HG02588 (cell line): ENCODE measurements around the gene NCBP3.
A peak's percentile ranks its signal among the peaks of the same experiment; 100 is the strongest.

Experiments
- ATAC-seq: cut with Tn5 transposase; IDR thresholded peaks from one replicate; pipeline ENCODE4 v1.9.1; 2021; ENCODE audit warnings: mild to moderate bottlenecking, moderate library complexity; ENCODE audit not compliant: unreplicated experiment

NCBP3 gene

DNA sequence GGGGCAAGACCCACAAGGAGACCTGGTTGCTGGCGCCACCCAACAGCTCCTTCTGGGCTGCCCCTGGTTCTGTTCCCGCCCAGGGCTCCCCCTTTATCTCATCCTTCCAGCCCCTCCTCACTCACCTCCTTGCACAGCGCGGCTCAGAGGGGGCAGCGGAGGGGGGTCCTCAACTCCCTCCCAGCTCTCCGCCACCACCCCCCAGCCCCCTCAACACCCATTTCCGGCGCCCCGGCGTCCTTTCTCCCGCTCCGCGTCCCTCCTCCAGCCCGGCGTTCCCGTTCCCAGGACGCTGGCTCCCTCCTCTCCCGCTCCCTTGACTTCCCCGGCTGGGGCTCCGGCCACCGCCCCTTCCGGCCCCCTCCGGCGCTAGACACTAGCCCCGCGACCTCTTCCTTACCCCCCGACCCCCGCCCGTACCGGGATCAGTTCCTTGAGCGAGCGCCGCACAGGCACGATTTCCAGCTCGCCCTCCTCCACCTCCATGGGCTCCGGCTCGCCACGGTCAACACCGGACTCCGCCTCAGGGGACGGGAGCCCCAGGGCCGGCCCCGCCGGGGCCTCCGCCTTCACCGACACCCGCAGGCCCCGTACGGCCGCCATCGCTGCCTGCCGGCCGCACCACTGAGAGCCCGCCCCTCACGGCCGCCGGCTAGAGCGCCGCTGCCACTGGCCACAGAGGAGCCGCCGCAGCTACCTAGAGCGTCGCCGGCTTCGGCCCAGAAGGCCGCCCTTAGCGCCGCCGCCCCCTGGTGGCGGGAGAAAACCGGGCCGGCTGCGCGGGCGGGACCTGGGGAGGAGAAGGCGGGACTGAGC lies at the start of gene NCBP3:
NCBP3 (minus strand) TSS at position 626 of the 816 bp plus-strand sequence; CDS start at position 603, 23 bp downstream.
- ATAC-seq = peak; percentile 91

GRCh38 chr17:3895354-3895753 lies 49.3 kb upstream of the NCBP3 start:
- ATAC-seq = no peak

DNA sequence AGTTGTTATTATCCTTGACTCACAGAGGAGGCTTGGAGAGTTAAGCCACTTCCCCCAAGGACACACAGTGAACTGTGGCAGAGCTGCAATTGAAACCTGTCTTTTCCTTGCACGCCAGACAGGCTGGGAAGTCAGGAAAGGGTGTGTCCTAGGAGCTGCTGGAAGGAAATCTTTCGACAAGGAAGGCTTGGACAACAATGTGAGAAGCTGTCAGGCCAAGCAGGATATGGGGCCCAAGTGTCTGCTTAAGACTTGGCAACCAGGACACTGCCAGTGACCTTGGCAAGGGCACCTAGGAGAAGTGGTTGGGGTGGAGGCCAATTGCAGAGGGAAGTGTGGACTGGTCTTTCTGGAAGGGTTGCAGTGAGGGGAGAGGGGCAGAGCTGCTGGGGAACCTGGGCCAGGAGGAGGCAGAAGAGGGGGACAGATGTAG lies 48.9 kb upstream of the NCBP3 start:
- no peak for ATAC-seq

- no peak for ATAC-seq
Observed at GRCh38 chr17:3894188-3894587, 48.1 kb upstream of the NCBP3 start.

DNA sequence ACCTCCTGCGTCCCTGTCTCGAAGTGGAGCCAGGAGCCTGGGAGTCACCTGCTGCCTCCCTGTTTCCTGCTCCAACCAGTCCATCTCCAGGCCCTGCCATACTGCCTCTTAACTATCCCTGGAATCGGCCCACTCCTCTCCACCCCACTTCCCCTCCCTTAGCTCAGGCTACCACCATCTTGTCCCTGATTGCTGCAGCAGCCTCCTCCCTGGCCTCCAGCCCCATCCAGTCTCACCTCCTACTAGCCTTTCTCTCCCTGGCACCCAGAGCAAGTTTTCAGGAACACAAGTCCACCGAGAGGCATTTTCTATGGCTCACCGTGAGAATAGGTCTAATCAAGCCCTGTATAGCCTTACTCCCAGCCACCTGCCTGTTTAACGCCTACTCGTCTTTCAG lies 47.7 kb upstream of the NCBP3 start:
- ATAC-seq = no peak

DNA sequence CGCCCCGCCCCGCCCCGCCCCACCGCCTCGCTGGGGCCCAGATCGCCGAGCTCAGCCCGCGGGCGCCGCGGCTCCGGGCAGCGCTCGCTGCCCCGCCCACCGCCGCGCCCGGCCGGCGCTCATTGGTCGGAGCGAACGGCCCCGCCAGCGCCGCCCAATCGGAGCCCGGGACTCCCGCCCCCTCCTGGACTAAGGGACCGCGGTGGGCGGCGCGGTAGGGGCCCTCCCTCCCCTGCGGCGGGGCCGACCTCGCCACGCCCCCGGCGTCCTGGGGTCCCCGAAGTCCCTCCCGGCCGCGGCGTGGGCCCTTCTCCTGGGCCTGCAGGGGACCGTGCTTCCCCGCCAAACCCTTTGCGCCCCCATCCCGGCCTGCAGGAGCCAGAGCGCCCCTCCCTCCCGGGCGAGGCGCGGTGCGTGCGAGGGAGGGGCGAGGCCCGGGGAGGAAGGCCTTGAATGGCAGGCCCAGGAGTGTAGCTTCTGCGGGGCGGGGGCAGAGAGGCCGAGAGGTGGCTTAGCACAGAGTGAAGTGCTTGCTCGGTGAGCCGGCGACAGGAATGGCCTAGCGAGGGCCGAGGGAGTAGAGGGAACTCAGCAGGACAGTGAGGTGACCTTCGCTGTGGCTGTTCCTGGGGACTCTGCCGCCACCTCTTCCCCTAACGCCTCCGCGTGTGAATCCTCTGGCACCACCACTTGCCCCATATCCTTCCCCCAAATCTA lies 47.1 kb upstream of the NCBP3 start, which contains the start of gene CAMKK1:
CAMKK1 (minus strand) TSS at position 51 of the 717 bp plus-strand sequence. CDS start 7,366 bp downstream, outside the sequence.
- peak; percentile 80 for ATAC-seq

- ATAC-seq = peak; percentile 6
Observed at GRCh38 chr17:3892095-3892998, 46.3 kb upstream of the NCBP3 start.

DNA sequence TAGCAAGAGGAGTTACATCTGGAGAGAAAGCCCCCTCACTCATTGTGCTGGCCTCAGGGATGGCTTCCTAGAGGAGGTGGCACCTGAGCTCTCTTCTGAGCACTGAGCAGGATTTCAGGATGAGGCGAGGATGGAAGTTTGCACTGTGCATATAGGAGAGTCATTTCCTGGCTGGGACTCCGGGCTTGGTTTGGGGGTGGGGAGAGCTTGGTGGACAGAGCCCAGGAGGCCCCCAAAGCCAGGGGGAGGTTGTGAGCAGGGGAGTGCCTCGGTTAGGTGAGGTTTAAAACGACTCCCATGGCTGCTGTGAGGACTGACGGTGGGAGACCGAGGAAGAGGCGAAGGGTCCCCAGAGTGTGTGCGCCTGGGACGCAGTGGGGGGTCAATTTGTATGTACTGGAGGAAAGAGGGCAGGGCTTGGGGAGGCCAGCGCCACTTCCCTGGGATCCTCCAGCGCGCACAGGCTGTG lies 45.6 kb upstream of the NCBP3 start:
- no peak for ATAC-seq

- ATAC-seq = no peak
Observed at GRCh38 chr17:3890878-3891219, 44.8 kb upstream of the NCBP3 start.

- ATAC-seq = no peak
Observed at GRCh38 chr17:3890082-3890877, 44.2 kb upstream of the NCBP3 start.

DNA sequence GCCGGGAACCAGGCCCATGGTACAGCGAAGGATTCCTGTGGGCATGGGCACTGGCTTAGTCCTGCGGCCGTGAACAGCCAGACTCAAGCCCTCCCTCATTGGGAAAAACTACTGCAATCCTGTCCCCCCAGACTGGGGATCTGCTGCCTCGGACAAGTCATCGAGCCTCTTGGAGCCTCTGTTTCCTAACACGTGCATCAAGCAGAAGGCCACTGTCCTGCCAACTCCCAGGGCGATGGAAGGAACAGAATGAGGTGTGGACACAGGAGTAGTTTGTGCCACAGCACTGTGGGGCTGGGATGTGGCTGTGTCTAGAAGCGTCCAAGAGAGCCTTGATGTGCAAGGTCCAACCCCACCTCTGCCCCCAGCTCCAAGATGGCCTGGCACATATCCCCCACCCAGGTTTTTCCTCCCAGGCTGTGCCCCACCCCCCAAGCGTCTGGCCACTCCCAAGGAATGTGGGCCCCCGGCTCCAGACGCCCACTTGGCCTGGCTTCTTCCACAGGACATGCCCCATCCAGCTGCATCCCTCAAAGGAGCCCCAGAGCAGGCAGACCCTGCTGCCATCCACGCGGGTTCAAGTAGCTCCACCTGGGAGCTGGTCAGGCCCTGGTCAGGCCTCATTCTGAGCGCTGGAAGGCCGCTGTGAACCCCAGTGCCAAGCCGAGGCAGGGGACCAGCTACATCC lies 43.4 kb upstream of the NCBP3 start:
- no peak for ATAC-seq

- ATAC-seq = no peak
Observed at GRCh38 chr17:3888343-3889171, 42.5 kb upstream of the NCBP3 start.

DNA sequence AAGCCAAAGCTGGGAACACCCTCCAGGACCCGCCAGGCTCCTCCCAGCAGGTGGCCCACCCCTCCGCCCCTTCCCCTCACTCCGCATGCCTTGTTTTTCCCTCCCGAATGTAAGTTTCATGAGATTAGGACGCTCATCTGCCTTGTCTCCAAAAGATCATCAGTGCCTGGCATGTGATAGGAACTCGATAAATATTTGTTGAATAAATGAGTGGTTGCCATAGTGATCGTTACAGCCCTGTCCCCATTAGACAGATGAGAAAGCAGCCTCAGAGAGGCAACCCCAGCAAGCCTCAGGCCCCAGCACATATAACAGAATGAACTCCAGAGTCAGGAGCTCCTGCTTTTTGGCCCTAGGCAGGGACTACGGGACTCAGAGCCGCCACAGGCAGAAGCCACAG lies 41.8 kb upstream of the NCBP3 start:
- no peak for ATAC-seq

- ATAC-seq = no peak
Observed at GRCh38 chr17:3887394-3887793, 41.3 kb upstream of the NCBP3 start.

DNA sequence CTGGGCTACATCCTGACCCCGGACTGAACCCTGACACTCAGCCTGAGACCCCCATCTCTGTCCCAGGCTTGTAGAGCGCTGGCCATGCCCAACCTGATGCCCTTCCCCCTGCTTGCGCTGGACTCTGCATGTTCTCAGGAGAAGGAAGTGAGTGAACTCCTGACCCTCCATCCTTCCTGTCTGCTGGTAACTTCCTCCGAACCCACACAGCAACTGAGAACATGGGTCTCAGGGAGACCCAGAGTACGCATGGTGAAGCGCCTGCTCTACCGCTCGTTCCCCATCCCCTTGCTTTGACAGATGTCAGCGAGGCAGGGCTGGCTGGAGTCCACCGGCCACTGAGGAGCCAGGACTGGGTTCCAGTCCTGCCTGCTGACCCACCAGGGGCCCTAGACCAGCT lies 40.7 kb upstream of the NCBP3 start:
- ATAC-seq = no peak

GRCh38 chr17:3885970-3886369 lies 39.9 kb upstream of the NCBP3 start:
- no peak for ATAC-seq

DNA sequence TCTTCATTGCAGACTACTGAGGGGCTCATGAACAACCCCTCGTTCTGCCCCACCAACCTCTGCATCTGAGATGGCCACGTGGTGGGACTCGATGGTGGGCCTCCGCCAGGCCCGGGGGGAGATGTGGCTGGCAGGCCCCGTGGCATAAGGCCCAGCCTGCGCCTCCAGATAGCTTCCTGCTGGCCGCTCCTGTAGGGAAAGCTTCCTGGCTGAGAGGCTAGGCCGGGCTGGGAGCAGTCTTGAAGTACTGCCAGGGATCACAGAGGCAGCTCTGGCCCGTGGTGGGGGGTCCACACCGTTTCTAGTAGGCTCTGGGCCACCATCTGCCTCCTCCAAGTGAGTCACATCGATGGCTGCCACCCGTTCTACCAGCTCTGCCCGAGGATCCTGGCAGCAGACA lies 39.2 kb upstream of the NCBP3 start:
- ATAC-seq = no peak

GRCh38 chr17:3884188-3884587 lies 38.1 kb upstream of the NCBP3 start:
- no peak for ATAC-seq

- no peak for ATAC-seq
Observed at GRCh38 chr17:3882276-3882675, 36.2 kb upstream of the NCBP3 start.
